Osteocyte (in vitro differentiated cells): Measurements from ENCODE around the gene TNS3. TPM values are rescaled to one million over a fixed set of nuclear protein-coding genes. Genes with fewer than 3 reads are reported as not detected.

Experiments used
- DNase-seq: peaks from one replicate; pipeline ENCODE4 v3.0.0; 2021; ENCODE audit warnings: mixed read lengths; ENCODE audit not compliant: unreplicated experiment; ENCODE audit errors: extremely low spot score
- H3K27ac Mint-ChIP-seq: one replicate; pipeline ENCODE4 v1.8.0; 2021; ENCODE audit warnings: mild to moderate bottlenecking, mixed read lengths; ENCODE audit not compliant: unreplicated experiment
- H3K27me3 Mint-ChIP-seq: one replicate; pipeline ENCODE4 v1.8.0; 2021; ENCODE audit warnings: mixed read lengths; ENCODE audit not compliant: unreplicated experiment
- H3K36me3 Mint-ChIP-seq: one replicate; pipeline ENCODE4 v1.8.0; 2021; ENCODE audit warnings: mixed read lengths; ENCODE audit not compliant: unreplicated experiment
- H3K4me1 Mint-ChIP-seq: one replicate; pipeline ENCODE4 v1.8.0; 2021; ENCODE audit warnings: mixed read lengths; ENCODE audit not compliant: unreplicated experiment
- H3K4me3 Mint-ChIP-seq: one replicate; pipeline ENCODE4 v1.8.0; 2021; ENCODE audit warnings: mild to moderate bottlenecking, moderate library complexity, mixed read lengths; ENCODE audit not compliant: unreplicated experiment
- H3K9me3 Mint-ChIP-seq: one replicate; pipeline ENCODE4 v1.8.0; 2021; ENCODE audit warnings: mixed read lengths; ENCODE audit not compliant: unreplicated experiment
- CTCF ChIP-seq: fragments of 200-600 bp; sonication (generic); IDR thresholded peaks from 2 replicates; pipeline ENCODE4 v1.5.0; 2021; ENCODE audit warnings: antibody characterized with exemption, mild to moderate bottlenecking, moderate library complexity
- total RNA-seq: library from RNA; stranded (reverse); gene quantifications from 2 replicates; pipeline ENCODE4 v1.2.1, GENCODE V29; 2021

TNS3 gene
- total RNA-seq, 1 donor from 2014 or later = 93.8 TPM

GRCh38 chr7:47505312-47506007 is 76.5 kb downstream of the TNS3 start:
- no peak for TF ChIP-seq CTCF

GRCh38 chr7:47504551-47505311 is 77.2 kb downstream of the TNS3 start:
- H3K36me3 Mint-ChIP-seq = peaks cover 13% of the 10 kb centered on the region
- no peak for TF ChIP-seq CTCF
- peaks cover 80% of the 10 kb centered on the region for H3K4me1 Mint-ChIP-seq
- no peaks in the 10 kb centered on the region for H3K27me3 Mint-ChIP-seq
- no peak for DNase-seq
- H3K9me3 Mint-ChIP-seq = no peaks in the 10 kb centered on the region
- no peak overlapping the region for H3K27ac Mint-ChIP-seq
- H3K4me3 Mint-ChIP-seq = no peak overlapping the region

More at GRCh38 chr7:47505312-47506007, 76.5 kb downstream of the TNS3 start:
- Mint-ChIP-seq H3K9me3 (no peaks in the 10 kb centered on the region), H3K4me1 (peaks cover 76% of the 10 kb centered on the region), H3K4me3 (no peak overlapping the region), H3K27me3 (no peaks in the 10 kb centered on the region), H3K27ac (no peak overlapping the region), H3K36me3 (peaks cover 13% of the 10 kb centered on the region)
- no peak for DNase-seq

GRCh38 chr7:47503281-47503680 is 78.6 kb downstream of the TNS3 start:
- Mint-ChIP-seq H3K9me3 (no peaks in the 10 kb centered on the region), H3K27ac (peak overlapping the region; percentile 90), H3K4me1 (peaks cover 87% of the 10 kb centered on the region), H3K4me3 (peak overlapping the region; percentile 24), H3K36me3 (peaks cover 15% of the 10 kb centered on the region), H3K27me3 (no peaks in the 10 kb centered on the region)
- no peak for DNase-seq
- TF ChIP-seq CTCF = no peak

- DNase-seq = no peak
- no peaks in the 10 kb centered on the region for H3K9me3 Mint-ChIP-seq
- no peaks in the 10 kb centered on the region for H3K27me3 Mint-ChIP-seq
- TF ChIP-seq CTCF = no peak
- H3K27ac Mint-ChIP-seq = peak overlapping the region; percentile 90
- peak overlapping the region; percentile 16 for H3K4me3 Mint-ChIP-seq
- peaks cover 89% of the 10 kb centered on the region for H3K4me1 Mint-ChIP-seq
- H3K36me3 Mint-ChIP-seq = peaks cover 13% of the 10 kb centered on the region
Observed at GRCh38 chr7:47502240-47502877, 79.6 kb downstream of the TNS3 start.

- H3K4me1 Mint-ChIP-seq = peaks cover 87% of the 10 kb centered on the region
- H3K36me3 Mint-ChIP-seq = peaks cover 13% of the 10 kb centered on the region
- no peaks in the 10 kb centered on the region for H3K9me3 Mint-ChIP-seq
- H3K27ac Mint-ChIP-seq = peak overlapping the region; percentile 90
- DNase-seq = no peak
- H3K27me3 Mint-ChIP-seq = no peaks in the 10 kb centered on the region
- TF ChIP-seq CTCF = no peak
- no peak overlapping the region for H3K4me3 Mint-ChIP-seq
Observed at GRCh38 chr7:47501406-47501805, 80.5 kb downstream of the TNS3 start.
